K562 (cell line): Measurements from ENCODE around the gene PITPNM1. TPM values are rescaled to one million over a fixed set of nuclear protein-coding genes. Genes with fewer than 3 reads are reported as not detected.

Experiments used
- ATF7 ChIP-seq: fragments of 450-650 bp; IDR thresholded peaks from 2 replicates; pipeline ENCODE4 v1.7.1; 2014; ENCODE audit warnings: mild to moderate bottlenecking, moderate library complexity
- C11orf30 ChIP-seq: fragments of 450-650 bp; IDR thresholded peaks from 2 replicates; pipeline ENCODE4 v1.6.1; 2016; ENCODE audit warnings: low read depth, mild to moderate bottlenecking
- CCNT2 ChIP-seq: IDR thresholded peaks from 2 replicates; pipeline ENCODE4 v1.6.1; 2011; ENCODE audit warnings: borderline replicate concordance, low read depth, mild to moderate bottlenecking, moderate library complexity, mixed read lengths, low read length; ENCODE audit not compliant: insufficient read length; ENCODE audit errors: extremely low read depth
- CHAMP1 ChIP-seq: fragments of 450-650 bp; IDR thresholded peaks from 2 replicates; pipeline ENCODE4 v1.6.1; 2016; ENCODE audit warnings: mild to moderate bottlenecking
- FOSL1 ChIP-seq: fragments of 200-800 bp; sonication (Bioruptor generic); conservative IDR thresholded peaks from 2 replicates; pipeline ENCODE4 v1.6.1; 2016; ENCODE audit warnings: missing genetic modification characterization, missing compliant biosample characterization
- FOXK2 ChIP-seq, 2 experiments: fragments of 450-650 bp; IDR thresholded peaks in 1 of 2; conservative IDR thresholded peaks in 1 of 2; 2 replicates each; pipeline ENCODE4 v1.6.1; 2016; ENCODE audit warnings: low read depth in 2 of 2, mild to moderate bottlenecking in 1 of 2
- HMGN3 ChIP-seq: IDR thresholded peaks from 2 replicates; pipeline ENCODE4 v1.6.1; 2011; ENCODE audit warnings: borderline replicate concordance, low read depth, mild to moderate bottlenecking, mixed read lengths, low read length; ENCODE audit not compliant: insufficient read length; ENCODE audit errors: extremely low read depth
- THRAP3 ChIP-seq: fragments of 450-650 bp; IDR thresholded peaks from 2 replicates; pipeline ENCODE4 v1.6.1; 2016; ENCODE audit warnings: mild to moderate bottlenecking, inconsistent platforms, borderline replicate concordance
- ZBTB11 ChIP-seq, 3 experiments: fragments of 200-800 bp in 1 of 3; fragments of 250-450 bp in 1 of 3; fragments of 450-650 bp in 1 of 3; sonication (Bioruptor Pico) in 1 of 3; sonication (Bioruptor generic) in 1 of 3; formaldehyde crosslinking in 1 of 3; IDR thresholded peaks; 2 replicates each; pipeline versions ENCODE4 v1.6.1 to v1.8.0; 2016 to 2022; ENCODE audit warnings: mild to moderate bottlenecking in 2 of 3, missing genetic modification characterization in 2 of 3, missing compliant biosample characterization in 1 of 3, moderate library complexity in 1 of 3
- ZBTB17 ChIP-seq: fragments of 450-650 bp; formaldehyde crosslinking; IDR thresholded peaks from 2 replicates; pipeline ENCODE4 v1.4.0; 2020; ENCODE audit warnings: mild to moderate bottlenecking
- ZNF407 ChIP-seq: fragments of 450-650 bp; IDR thresholded peaks from 2 replicates; pipeline ENCODE4 v1.6.1; 2016; ENCODE audit warnings: low read depth
- polyA plus RNA-seq, 8 experiments: library from polyadenylated mRNA; depleted of rRNA in 4 of 8; stranded (reverse) in 5 of 8; unstranded in 3 of 8; fragments of >200 nt; fragmentation: Nextera tagmentation in 2 of 8; fragmentation: Illumina TruSeq in 1 of 8; extraction: Ambion mirVana in 2 of 8; extraction: Trizol in 1 of 8; gene quantifications; 2 replicates each; pipeline versions ENCODE4 v1.2.1 to v1.2.3, GENCODE V29; 2011 to 2014; ENCODE audit warnings: inconsistent platforms in 1 of 8, missing spikeins in 1 of 8
- total RNA-seq, 7 experiments: library from RNA; depleted of rRNA in 6 of 7; stranded (reverse); fragments of >200 nt in 6 of 7; fragmentation: Illumina TruSeq in 2 of 7; extraction: Trizol in 2 of 7; gene quantifications; 2 replicates each; pipeline versions ENCODE4 v1.2.1 to v1.2.3, GENCODE V29; 2011 to 2021; ENCODE audit warnings: low replicate concordance in 1 of 7

The PITPNM1 gene
- total and polyA plus RNA-seq, 9 of the 15 experiments (the other 6 are each of a cell fraction or from before 2014, with no cell fraction given) = 0.11 to 53.7 (median 16.0) TPM

GRCh38 chr11:67468759-67469507 is 36.2 kb downstream of the PITPNM1 start, which contains the start of gene TMEM134 (continued):
- TF ChIP-seq ZBTB17 = peak; percentile 99
- TF ChIP-seq HMGN3 = peak; percentile 78
- 0 out of 6 replicates have a peak, but pooled peaks of 1 of the 3 experiments have one; percentile 65 for TF ChIP-seq ZBTB11 (CRISPR knock-in tag; IDR thresholded peaks at IDR 0.05)
- TF ChIP-seq ATF7 = peak; percentile 59; the same call in 1 of the 2 replicates
- peak; percentile 66 for TF ChIP-seq CCNT2
- TF ChIP-seq ZNF407 = 0 out of 2 replicates have a peak, but pooled peaks have one; percentile 25
- TF ChIP-seq THRAP3 = no peak
- TF ChIP-seq FOXK2 (conservative IDR thresholded peaks at IDR 0.05 in 1 of 2, IDR thresholded peaks at IDR 0.05 in 1 of 2; ENCODE audit: low read depth in 2 of 2) = 0 out of 4 replicates have a peak, but pooled peaks of 1 of the 2 experiments have one; percentile 13
- peak; percentile 46; the same call in 1 of the 2 replicates for TF ChIP-seq FOSL1 (tag)
- peak; percentile 60 for TF ChIP-seq C11orf30
- no peak for TF ChIP-seq CHAMP1
